Ovary (tissue), 3 donors: ENCODE results near the gene IL17RA.

Experiments
- EP300 ChIP-seq: sonication (generic); formaldehyde crosslinking; IDR thresholded peaks from one replicate; pipeline ENCODE4 v1.6.1; 2017; ENCODE audit warnings: antibody characterized with exemption
- TF ChIP-seq, protein P1 (sequence below), 3 donors: fragments of 450-650 bp in 2 of 3; fragments of 200-600 bp in 1 of 3; IDR thresholded peaks; one replicate each; pipeline versions ENCODE4 v1.5.1 to v1.8.0; 2016 to 2022; ENCODE audit warnings: antibody characterized with exemption in 3 of 3, mild to moderate bottlenecking in 1 of 3
- donor health status: DM: no; HTN: no; CAD: no.

DNA sequence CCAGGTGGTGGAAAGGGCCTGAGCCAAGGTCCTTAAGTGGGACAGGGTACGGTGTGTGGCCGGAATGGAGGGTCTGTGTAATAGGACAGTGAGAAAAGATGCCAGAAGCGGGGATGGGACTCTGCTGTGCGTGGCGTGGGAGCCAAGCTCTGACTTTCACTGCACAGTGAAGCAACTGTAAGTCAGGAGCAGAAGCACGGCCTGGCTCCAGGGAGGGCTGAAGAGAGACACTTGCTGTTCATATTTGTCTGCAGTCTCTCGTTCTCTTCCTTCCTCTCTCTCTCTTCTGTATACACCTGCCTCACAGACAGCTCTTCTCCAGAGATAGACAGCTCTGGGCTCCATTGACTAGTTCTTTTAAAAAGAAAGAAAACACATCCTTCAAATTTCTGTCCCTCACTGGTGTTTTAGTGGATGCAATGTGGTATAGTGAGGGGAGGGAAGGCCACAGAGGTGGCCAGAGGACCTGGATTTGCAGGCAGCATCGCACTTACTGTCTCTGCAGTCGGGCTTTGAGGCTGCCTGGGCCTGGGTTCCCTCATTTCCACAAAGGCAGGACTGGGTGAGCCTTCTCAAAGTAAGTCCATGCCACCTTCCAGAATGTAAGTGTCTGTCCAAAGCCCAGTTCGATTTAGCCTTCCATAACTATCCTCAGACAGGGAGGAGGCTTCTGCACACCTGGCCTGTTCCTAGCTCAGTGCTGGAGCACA, 2.1 kb downstream of the IL17RA start:
- TF ChIP-seq, protein P1, sequence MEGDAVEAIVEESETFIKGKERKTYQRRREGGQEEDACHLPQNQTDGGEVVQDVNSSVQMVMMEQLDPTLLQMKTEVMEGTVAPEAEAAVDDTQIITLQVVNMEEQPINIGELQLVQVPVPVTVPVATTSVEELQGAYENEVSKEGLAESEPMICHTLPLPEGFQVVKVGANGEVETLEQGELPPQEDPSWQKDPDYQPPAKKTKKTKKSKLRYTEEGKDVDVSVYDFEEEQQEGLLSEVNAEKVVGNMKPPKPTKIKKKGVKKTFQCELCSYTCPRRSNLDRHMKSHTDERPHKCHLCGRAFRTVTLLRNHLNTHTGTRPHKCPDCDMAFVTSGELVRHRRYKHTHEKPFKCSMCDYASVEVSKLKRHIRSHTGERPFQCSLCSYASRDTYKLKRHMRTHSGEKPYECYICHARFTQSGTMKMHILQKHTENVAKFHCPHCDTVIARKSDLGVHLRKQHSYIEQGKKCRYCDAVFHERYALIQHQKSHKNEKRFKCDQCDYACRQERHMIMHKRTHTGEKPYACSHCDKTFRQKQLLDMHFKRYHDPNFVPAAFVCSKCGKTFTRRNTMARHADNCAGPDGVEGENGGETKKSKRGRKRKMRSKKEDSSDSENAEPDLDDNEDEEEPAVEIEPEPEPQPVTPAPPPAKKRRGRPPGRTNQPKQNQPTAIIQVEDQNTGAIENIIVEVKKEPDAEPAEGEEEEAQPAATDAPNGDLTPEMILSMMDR (IDR thresholded peaks at IDR 0.05): no peak
- TF ChIP-seq EP300: no peak
